NCI-H2196 (cell line): ENCODE data around the gene MDH2.
A peak's percentile ranks its signal among the peaks of the same experiment; 100 is the strongest.
"Not testable (repeated sequence)": the region's sequence is repeated elsewhere in the genome, so short reads cannot be mapped to it uniquely, and the experiment has no call there.

Source experiments
- DNase-seq: peaks from one replicate; lab custom pipeline; 2025; ENCODE audit not compliant: unreplicated experiment; lab: John Stamatoyannopoulos, UW

MDH2 gene

GRCh38 chr7:76108540-76109233 is 60.8 kb downstream of the MDH2 start:
- peak; percentile 62 for DNase-seq

- not testable (repeated sequence) for DNase-seq
These were observed 65.2 kb downstream of the MDH2 start for GRCh38 chr7:76113042-76113630.

DNA sequence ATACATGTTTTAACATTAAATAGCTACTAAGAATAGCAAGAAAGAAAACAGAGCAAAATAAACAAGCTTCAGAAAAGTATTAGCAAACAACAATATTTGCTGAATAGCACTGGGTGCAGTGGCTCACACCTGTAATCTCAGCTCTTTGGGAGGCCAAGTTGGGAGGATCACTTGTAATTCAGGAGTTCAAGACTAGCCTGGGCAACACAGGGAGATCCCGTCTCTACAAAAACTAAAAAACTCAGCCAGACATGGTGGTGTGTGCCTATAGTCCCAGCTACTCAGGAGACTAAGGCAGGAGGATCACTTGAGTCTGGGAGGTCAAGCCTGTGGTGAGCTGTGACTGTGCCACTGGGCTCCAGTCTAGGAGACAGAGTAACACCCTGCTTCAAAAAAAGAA is 66.8 kb downstream of the MDH2 start:
- not testable (repeated sequence) for DNase-seq
